HL-60 (cell line): ENCODE measurements around the gene ATG4B.

Experiments
- DNase-seq, 2 experiments: peaks; one replicate each; pipeline ENCODE4 v3.0.0-alpha.2; 2010 to 2020; ENCODE audit warnings: low read depth in 1 of 2, low spot score in 1 of 2
- H3K27ac ChIP-seq: fragments of 250-450 bp; sonication (Bioruptor Pico); replicated peaks from 2 replicates; pipeline ENCODE4 v1.5.1; 2020; ENCODE audit warnings: mild to moderate bottlenecking, moderate library complexity
- H3K27me3 ChIP-seq: fragments of 250-450 bp; sonication (Bioruptor Pico); 2 replicates; pipeline ENCODE4 v1.5.1; 2021; ENCODE audit warnings: mild to moderate bottlenecking, moderate library complexity; ENCODE audit not compliant: insufficient read depth, poor library complexity, severe bottlenecking
- H3K4me3 ChIP-seq: replicated peaks from 2 replicates; pipeline ENCODE4 v1.5.1; 2011; ENCODE audit warnings: mild to moderate bottlenecking, control low read depth, low read length; ENCODE audit not compliant: insufficient read depth
- GABPA ChIP-seq: IDR thresholded peaks from 2 replicates; pipeline ENCODE4 v1.6.1; 2012; ENCODE audit warnings: low read depth
- POLR2AphosphoS5 ChIP-seq: IDR thresholded peaks from 2 replicates; pipeline ENCODE4 v1.6.1; 2012; ENCODE audit warnings: low read depth
- SPI1 ChIP-seq: IDR thresholded peaks from 2 replicates; pipeline ENCODE4 v1.6.1; 2012; ENCODE audit warnings: low read depth, mild to moderate bottlenecking, borderline replicate concordance
- TF ChIP-seq, protein P1 (sequence below): IDR thresholded peaks from 2 replicates; pipeline ENCODE4 v1.6.1; 2012; ENCODE audit warnings: low read depth; ENCODE audit not compliant: insufficient replicate concordance
- TF ChIP-seq, protein P2 (sequence below): IDR thresholded peaks from one replicate; pipeline ENCODE4 v1.5.1; 2011; ENCODE audit warnings: low read length, control low read depth, inconsistent platforms; ENCODE audit not compliant: insufficient read depth

Gene ATG4B

DNA sequence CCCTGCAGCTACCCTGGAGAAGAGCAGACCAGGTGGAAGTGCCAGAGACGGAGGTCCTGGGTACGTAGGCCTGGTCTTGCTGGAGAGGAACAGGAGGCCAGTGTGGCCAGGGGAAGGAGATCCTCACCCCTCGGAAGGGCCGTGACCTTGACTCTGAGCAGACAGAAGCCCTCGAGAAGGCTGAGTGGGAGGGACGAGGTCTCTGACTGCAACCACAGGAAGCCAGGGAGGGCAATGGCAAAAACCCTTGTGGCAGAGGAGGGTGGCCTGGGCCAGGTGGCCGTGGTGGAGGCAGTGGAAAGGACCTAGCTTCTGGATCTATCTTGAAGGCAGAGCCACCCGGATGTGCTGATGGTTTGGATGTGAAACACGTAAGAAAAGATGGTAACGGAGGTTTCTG lies 28.6 kb upstream of the ATG4B start:
- Histone ChIP-seq H3K27me3 (no peaks in the 10 kb centered on the region), H3K27ac (no peak overlapping the region), H3K4me3 (no peak overlapping the region)
- TF ChIP-seq POLR2AphosphoS5, result no peak
- TF ChIP-seq, protein P1, sequence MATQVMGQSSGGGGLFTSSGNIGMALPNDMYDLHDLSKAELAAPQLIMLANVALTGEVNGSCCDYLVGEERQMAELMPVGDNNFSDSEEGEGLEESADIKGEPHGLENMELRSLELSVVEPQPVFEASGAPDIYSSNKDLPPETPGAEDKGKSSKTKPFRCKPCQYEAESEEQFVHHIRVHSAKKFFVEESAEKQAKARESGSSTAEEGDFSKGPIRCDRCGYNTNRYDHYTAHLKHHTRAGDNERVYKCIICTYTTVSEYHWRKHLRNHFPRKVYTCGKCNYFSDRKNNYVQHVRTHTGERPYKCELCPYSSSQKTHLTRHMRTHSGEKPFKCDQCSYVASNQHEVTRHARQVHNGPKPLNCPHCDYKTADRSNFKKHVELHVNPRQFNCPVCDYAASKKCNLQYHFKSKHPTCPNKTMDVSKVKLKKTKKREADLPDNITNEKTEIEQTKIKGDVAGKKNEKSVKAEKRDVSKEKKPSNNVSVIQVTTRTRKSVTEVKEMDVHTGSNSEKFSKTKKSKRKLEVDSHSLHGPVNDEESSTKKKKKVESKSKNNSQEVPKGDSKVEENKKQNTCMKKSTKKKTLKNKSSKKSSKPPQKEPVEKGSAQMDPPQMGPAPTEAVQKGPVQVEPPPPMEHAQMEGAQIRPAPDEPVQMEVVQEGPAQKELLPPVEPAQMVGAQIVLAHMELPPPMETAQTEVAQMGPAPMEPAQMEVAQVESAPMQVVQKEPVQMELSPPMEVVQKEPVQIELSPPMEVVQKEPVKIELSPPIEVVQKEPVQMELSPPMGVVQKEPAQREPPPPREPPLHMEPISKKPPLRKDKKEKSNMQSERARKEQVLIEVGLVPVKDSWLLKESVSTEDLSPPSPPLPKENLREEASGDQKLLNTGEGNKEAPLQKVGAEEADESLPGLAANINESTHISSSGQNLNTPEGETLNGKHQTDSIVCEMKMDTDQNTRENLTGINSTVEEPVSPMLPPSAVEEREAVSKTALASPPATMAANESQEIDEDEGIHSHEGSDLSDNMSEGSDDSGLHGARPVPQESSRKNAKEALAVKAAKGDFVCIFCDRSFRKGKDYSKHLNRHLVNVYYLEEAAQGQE, result no peak
- no peak for TF ChIP-seq SPI1
- TF ChIP-seq, protein P2, sequence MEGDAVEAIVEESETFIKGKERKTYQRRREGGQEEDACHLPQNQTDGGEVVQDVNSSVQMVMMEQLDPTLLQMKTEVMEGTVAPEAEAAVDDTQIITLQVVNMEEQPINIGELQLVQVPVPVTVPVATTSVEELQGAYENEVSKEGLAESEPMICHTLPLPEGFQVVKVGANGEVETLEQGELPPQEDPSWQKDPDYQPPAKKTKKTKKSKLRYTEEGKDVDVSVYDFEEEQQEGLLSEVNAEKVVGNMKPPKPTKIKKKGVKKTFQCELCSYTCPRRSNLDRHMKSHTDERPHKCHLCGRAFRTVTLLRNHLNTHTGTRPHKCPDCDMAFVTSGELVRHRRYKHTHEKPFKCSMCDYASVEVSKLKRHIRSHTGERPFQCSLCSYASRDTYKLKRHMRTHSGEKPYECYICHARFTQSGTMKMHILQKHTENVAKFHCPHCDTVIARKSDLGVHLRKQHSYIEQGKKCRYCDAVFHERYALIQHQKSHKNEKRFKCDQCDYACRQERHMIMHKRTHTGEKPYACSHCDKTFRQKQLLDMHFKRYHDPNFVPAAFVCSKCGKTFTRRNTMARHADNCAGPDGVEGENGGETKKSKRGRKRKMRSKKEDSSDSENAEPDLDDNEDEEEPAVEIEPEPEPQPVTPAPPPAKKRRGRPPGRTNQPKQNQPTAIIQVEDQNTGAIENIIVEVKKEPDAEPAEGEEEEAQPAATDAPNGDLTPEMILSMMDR, result no peak
- no peak for DNase-seq

DNA sequence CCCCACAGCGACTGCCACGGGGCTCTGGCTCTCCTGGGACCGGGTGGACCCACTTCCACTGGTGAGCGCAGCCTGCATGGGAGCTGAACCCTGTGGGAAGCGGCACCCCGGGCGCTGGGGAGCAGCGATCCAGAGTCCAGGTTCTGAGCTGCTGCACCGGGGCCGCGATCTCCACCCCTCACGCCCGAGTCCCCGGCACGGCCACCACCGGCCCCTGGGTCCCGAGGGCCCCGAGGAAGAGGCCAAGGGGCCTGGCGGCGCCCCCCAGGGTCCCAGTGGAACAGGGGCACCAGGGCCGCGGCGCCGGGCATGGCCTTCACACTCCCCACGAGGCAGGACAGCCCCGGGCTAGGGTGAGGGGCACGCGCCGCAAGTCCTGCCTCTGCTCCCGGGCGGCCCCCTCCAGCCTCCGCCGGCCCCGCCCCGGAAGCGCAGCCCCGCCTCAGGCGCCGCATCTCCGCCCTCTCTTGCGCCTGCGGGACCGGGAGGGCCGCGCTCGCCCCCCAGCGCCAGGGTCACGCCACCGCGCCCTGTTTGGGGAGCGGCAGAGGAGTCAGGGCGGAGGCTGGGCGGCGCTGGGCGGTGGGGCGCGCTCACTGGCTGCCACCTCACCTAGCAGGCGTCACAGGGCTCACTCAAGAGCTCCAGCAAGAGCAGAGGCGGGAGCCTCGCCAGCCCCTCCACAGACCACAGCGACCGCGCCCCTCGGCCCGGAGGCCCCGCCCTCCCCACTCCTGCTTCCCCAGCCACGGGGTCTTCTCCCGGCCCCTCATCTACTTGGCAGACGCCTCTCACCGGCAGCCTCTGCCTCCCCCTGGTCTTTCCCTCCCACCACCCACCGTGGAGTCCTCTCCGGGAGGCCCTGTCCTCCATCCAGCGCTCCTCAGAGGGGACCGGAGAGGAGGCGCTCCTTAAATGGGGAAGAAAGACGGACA lies 27.4 kb upstream of the ATG4B start:
- Histone ChIP-seq H3K4me3 (no peak overlapping the region), H3K27ac (no peak overlapping the region), H3K27me3 (no peaks in the 10 kb centered on the region)
- TF ChIP-seq SPI1, result no peak
- TF ChIP-seq, protein P2, result no peak
- TF ChIP-seq POLR2AphosphoS5, result no peak
- TF ChIP-seq GABPA, result no peak
- TF ChIP-seq, protein P1, result no peak
- peak; percentile 51 to 54 for DNase-seq

DNA sequence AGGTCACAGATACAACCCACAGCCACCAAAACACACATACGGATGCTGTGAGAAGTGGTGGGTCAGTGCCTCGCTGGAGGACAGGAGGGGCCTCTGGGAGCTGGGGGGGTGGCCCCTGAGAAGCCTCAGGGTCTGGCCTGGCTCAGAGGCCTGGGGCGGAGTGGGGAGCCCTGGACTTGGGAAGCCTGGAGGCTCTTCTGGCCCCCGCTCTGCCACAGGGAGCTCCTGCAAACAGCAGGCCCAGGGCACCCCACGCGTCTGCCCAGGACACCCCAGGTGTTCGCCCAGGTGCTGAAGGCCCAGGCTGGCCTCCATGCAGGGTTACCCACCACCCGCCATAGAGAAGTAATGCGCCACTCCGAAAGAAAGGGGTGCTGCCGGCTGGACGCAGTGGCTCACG lies 26.4 kb upstream of the ATG4B start:
- TF ChIP-seq SPI1 (no peak), GABPA (no peak), POLR2AphosphoS5 (no peak)
- TF ChIP-seq, protein P2, result no peak
- TF ChIP-seq, protein P1, result no peak
- Histone ChIP-seq H3K4me3 (no peak overlapping the region), H3K27me3 (no peaks in the 10 kb centered on the region), H3K27ac (no peak overlapping the region)
- no peak for DNase-seq
